Measurements from ENCODE around the gene CDR2L. TPM values are rescaled to one million over a fixed set of nuclear protein-coding genes. Genes with fewer than 3 reads are reported as not detected.
"Not testable (repeated sequence)": the region's sequence is repeated elsewhere in the genome, so short reads cannot be mapped to it uniquely, and the experiment has no call there.

CDR2L gene
- polyA plus RNA-seq, 4 donors, result 7.4 to 9.7 (median 9.0) TPM

GRCh38 chr17:75006653-75007052 lies 19.2 kb downstream of the CDR2L start:
- DNase-seq (ENCODE audit: low read depth in 4 of 4, low spot score in 3 of 4), result no peak

GRCh38 chr17:75008373-75008772 lies 20.9 kb downstream of the CDR2L start:
- no peak for DNase-seq (ENCODE audit: low read depth in 4 of 4, low spot score in 3 of 4)

GRCh38 chr17:75009139-75009724 lies 21.8 kb downstream of the CDR2L start:
- DNase-seq (ENCODE audit: low read depth in 4 of 4, low spot score in 3 of 4), result no peak

GRCh38 chr17:75010683-75011400 lies 23.4 kb downstream of the CDR2L start:
- DNase-seq (ENCODE audit: low read depth in 4 of 4, low spot score in 3 of 4), result no peak

GRCh38 chr17:75011401-75012095 lies 24.1 kb downstream of the CDR2L start:
- no peak for DNase-seq (ENCODE audit: low read depth in 4 of 4, low spot score in 3 of 4)

- DNase-seq (ENCODE audit: low read depth in 4 of 4, low spot score in 3 of 4), result no peak
Observed at GRCh38 chr17:75012096-75012345, 24.6 kb downstream of the CDR2L start.

GRCh38 chr17:75012346-75013091 lies 25.1 kb downstream of the CDR2L start, which contains the start of gene MRPL58:
Gene MRPL58, plus strand, starts transcription at chr17:75012670. Its CDS starts 17 bp downstream, at chr17:75012687.
- peak in 1 of 4 donors; percentile 55 for DNase-seq (ENCODE audit: low read depth in 4 of 4, low spot score in 3 of 4)

- no peak for DNase-seq (ENCODE audit: low read depth in 4 of 4, low spot score in 3 of 4)
Observed at GRCh38 chr17:75013092-75013559, 25.7 kb downstream of the CDR2L start.

GRCh38 chr17:75019146-75019545 lies 31.7 kb downstream of the CDR2L start:
- DNase-seq (ENCODE audit: low read depth in 4 of 4, low spot score in 3 of 4), result no peak

GRCh38 chr17:75019710-75020109 lies 32.3 kb downstream of the CDR2L start:
- DNase-seq (ENCODE audit: low read depth in 4 of 4, low spot score in 3 of 4), result no peak

- no peak for DNase-seq (ENCODE audit: low read depth in 4 of 4, low spot score in 3 of 4)
Observed at GRCh38 chr17:75020331-75021110, 33.1 kb downstream of the CDR2L start.

- DNase-seq (ENCODE audit: low read depth in 4 of 4, low spot score in 3 of 4), result no peak
Observed at GRCh38 chr17:75024686-75025397, 37.4 kb downstream of the CDR2L start.

GRCh38 chr17:75025398-75025734 lies 37.9 kb downstream of the CDR2L start:
- DNase-seq (ENCODE audit: low read depth in 4 of 4, low spot score in 3 of 4), result not testable (repeated sequence)

- not testable (repeated sequence) for DNase-seq (ENCODE audit: low read depth in 4 of 4, low spot score in 3 of 4)
Observed at GRCh38 chr17:75026650-75027049, 39.2 kb downstream of the CDR2L start.

- DNase-seq (ENCODE audit: low read depth in 4 of 4, low spot score in 3 of 4), result no peak
Observed at GRCh38 chr17:75030161-75030560, 42.7 kb downstream of the CDR2L start.

- DNase-seq (ENCODE audit: low read depth in 4 of 4, low spot score in 3 of 4), result no peak
Observed at GRCh38 chr17:75031972-75032719, 44.7 kb downstream of the CDR2L start.

GRCh38 chr17:75032720-75033280 lies 45.4 kb downstream of the CDR2L start:
- DNase-seq (ENCODE audit: low read depth in 4 of 4, low spot score in 3 of 4), result no peak

- DNase-seq (ENCODE audit: low read depth in 4 of 4, low spot score in 3 of 4), result peak; percentile 84 to 92 (median 91)
Observed at GRCh38 chr17:75033346-75034235, 46.2 kb downstream of the CDR2L start.
